Ramos (cell line): ENCODE results near the gene TCEAL1.

Experiments
- in situ Hi-C: fragments of 300-500 bp; cut with MboI; formaldehyde crosslinking; loops from one replicate; pipeline ENCODE4 v1.14.3; 2022; ENCODE audit warnings: low sequenced_read_pairs; ENCODE audit not compliant: unreplicated experiment

Gene TCEAL1

DNA sequence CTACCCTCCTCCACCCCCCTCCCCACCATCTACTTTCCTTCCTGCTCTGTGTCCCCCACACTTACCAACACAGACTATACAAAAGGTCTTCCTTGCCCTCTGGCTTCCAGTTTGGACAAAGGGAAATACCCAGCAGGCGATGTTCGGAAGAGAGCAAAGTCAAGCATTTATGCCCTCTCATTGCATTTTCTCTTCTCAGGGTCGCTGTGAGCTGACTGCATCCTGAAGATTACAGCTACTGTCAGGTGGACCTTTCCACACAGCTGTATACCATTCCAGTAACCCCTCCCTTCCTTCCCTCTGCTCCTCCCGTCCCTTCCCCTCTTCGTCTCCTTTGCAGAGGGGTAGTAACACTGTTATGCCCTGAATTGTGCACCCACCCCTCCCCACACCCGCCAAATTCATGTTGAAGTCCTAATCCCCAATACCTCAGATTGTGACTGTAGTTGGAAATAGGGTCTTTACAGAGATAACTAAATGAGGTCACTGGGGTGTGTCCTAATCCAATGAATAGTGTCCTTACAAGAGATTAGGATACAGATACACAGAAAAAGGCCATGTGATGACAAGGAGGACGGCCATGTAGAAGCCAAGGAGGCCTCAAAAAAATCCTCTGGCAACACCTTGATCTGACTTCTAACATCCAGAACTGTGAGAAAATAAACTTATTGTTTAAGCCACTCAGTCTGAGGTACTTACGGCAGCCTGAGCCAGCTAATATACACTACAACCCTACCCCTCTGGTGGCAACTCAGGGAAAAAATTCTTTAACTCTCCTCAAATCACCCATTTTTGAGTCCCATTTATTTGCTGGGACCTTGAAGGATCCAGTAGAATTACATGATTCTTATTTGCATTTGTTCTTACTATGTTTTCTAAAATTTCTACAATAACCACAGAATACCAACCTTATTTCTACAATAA is 46.0 kb downstream of the TCEAL1 start:
- in situ Hi-C loops, result no loop called here

DNA sequence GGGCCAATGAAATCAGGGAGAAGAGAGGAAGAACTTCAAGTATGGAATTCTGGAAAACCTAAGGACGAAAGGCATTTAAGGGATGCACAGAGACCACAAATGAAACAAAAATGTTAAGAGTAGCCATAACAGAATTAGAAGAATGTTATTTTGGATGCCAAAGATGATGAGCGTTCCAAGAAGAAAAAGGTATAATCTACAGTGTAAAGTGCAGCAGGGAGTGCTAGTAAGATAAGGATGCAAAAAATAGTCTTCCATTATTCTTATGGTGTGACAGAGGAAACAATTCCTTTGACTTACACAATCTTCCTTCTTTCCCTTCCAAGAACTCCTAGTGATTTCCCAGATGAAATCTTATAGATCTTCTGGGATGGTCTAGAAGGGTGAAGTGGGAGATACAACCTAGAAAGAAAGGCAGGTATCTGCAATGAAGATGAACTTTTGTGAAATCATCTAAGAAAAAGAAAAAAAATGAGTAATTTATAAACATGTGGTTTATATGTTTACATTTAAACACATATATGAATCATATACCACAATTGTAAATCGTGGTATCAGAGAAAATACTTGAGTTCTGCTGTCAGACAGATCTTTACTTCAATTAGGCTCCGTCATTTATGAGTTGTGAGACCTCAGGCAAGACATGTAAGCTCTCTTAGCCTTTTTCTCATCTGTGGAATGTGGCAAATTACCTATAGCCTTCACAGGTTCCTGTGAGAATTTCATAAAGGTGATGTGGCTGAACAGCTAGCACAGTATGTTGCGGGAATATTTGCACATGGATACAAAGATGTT is 49.6 kb downstream of the TCEAL1 start:
- in situ Hi-C loops, result no loop called here
